Measurements from ENCODE around the gene XRCC4. TPM values are rescaled to one million over a fixed set of nuclear protein-coding genes. Genes with fewer than 3 reads are reported as not detected.

Gene XRCC4
- total RNA-seq, 1 experiment from 2014 or later: 10.8 TPM

GRCh38 chr5:83192947-83193346 lies 115.6 kb downstream of the XRCC4 start:
- Histone ChIP-seq H4K5ac (ENCODE audit: insufficient read length, low read depth, low read length) (no peak overlapping the region), H3K27ac (ENCODE audit: insufficient read length, low read depth, low read length) (no peak overlapping the region), H3K4me1 (ENCODE audit: insufficient read depth, low read length) (no peaks in the 10 kb centered on the region), H3K56ac (ENCODE audit: insufficient read length, low read depth, low read length) (no peak overlapping the region), H4K20me1 (ENCODE audit: control insufficient read depth, insufficient read depth, insufficient read length) (no peaks in the 10 kb centered on the region), H4K8ac (replicated peaks; ENCODE audit: insufficient read length, low read depth, low read length) (no peak overlapping the region), H3T11ph (ENCODE audit: low read length) (no peak overlapping the region), H2AK5ac (ENCODE audit: insufficient read length, low read length) (no peak overlapping the region), H2BK5ac (ENCODE audit: insufficient read length, low read length) (no peak overlapping the region), H3K9me3 (ENCODE audit: control insufficient read depth, low read depth, low read length) (no peaks in the 10 kb centered on the region), H3K23me2 (ENCODE audit: insufficient read length, low read depth, low read length, poor library complexity, severe bottlenecking) (no peaks in the 10 kb centered on the region), H3K4me2 (ENCODE audit: insufficient read depth, insufficient read length, low read length) (no peak overlapping the region), H3K27me3 (ENCODE audit: insufficient read depth, low read length) (no peaks in the 10 kb centered on the region), H3K18ac (ENCODE audit: insufficient read length, low read depth, low read length) (no peak overlapping the region), H2BK12ac (ENCODE audit: insufficient read length, low read depth, low read length) (no peak overlapping the region), H4K91ac (ENCODE audit: insufficient read length, low read depth, low read length) (no peak overlapping the region), H2BK20ac (ENCODE audit: low read depth, low read length, poor library complexity, severe bottlenecking) (no peak overlapping the region), H3K79me2 (ENCODE audit: insufficient read depth, low read length) (no peaks in the 10 kb centered on the region), H3K79me1 (ENCODE audit: insufficient read depth, low read depth, low read length, poor library complexity, severe bottlenecking) (no peaks in the 10 kb centered on the region), H3K14ac (ENCODE audit: insufficient read depth, low read length) (no peak overlapping the region), H2BK120ac (ENCODE audit: low read depth, low read length, poor library complexity, severe bottlenecking) (no peak overlapping the region), H2AFZ (ENCODE audit: low read length) (no peak overlapping the region), H3K4ac (ENCODE audit: low read depth, low read length) (no peak overlapping the region), H3K23ac (ENCODE audit: insufficient read length, low read depth, low read length) (no peak overlapping the region), H2BK15ac (ENCODE audit: low read depth, low read length) (no peak overlapping the region), H3K9ac (ENCODE audit: extremely low read depth, insufficient read length, low read length) (no peak overlapping the region)
- no peak for TF ChIP-seq CTCF (conservative IDR thresholded peaks at IDR 0.05)
- no peak for DNase-seq
- Mint-ChIP-seq H3K9me3 (no peaks in the 10 kb centered on the region), H3K36me3 (ENCODE audit: insufficient read depth in 1 of 3, low read depth in 3 of 3) (no peaks in the 10 kb centered on the region), H3K27me3 (ENCODE audit: low read depth) (no peaks in the 10 kb centered on the region), H3K4me1 (no peaks in the 10 kb centered on the region), H3K27ac (no peak overlapping the region), H3K4me3 (no peak overlapping the region)
- WGBS (ENCODE audit: extremely low coverage, insufficient read length, low lambda C conversion rate): no CpG with 5 or more reads among the region's 5 CpGs
